B cell (primary cell): ENCODE data around the gene ADD3. TPM values are rescaled to one million over a fixed set of nuclear protein-coding genes. Genes with fewer than 3 reads are reported as not detected.

ENCODE experiments used
- ATAC-seq: fragments of 200-7000 bp; cut with Tn5 transposase; one replicate; pipeline ENCODE4 v1.10.0; 2021; ENCODE audit warnings: low read depth, mild to moderate bottlenecking, moderate number of reproducible peaks, moderate library complexity
- CTCF ChIA-PET: fragments of 350-600 bp; sonication (Branson Sonifier 250); formaldehyde crosslinking; loops from one replicate; lab custom pipeline; 2021; ENCODE audit warnings: antibody characterized with exemption, inconsistent platforms; lab: Charles Lee
- POLR2A ChIA-PET: fragments of 350-600 bp; sonication (Branson Sonifier 250); formaldehyde crosslinking; loops from one replicate; lab custom pipeline; 2021; ENCODE audit warnings: antibody characterized with exemption; lab: Charles Lee
- DNase-seq: peaks from one replicate; pipeline ENCODE4 v3.0.0; 2013
- H2AFZ ChIP-seq: 2 replicates; pipeline ENCODE4 v1.6.1; 2012; ENCODE audit warnings: mild to moderate bottlenecking, low read depth, low read length; ENCODE audit not compliant: insufficient read depth, poor library complexity, severe bottlenecking
- H3K27ac ChIP-seq, 2 donors: 1 replicate in 1 of 2; 2 replicates in 1 of 2; pipeline ENCODE4 v1.5.1; 2012 to 2013; ENCODE audit warnings: low read length in 2 of 2, mild to moderate bottlenecking in 2 of 2, moderate library complexity in 1 of 2
- H3K27me3 ChIP-seq, 4 experiments: fragments of 200-600 bp in 1 of 4; sonication (generic) in 1 of 4; replicated peaks in 1 of 4; 1 replicate in 2 of 4; 2 replicates in 2 of 4; pipeline versions ENCODE4 v1.6.1 to v1.7.0; 2013 to 2016; ENCODE audit warnings: low read length in 3 of 4, mild to moderate bottlenecking in 2 of 4, mixed read lengths in 1 of 4, moderate library complexity in 1 of 4; ENCODE audit not compliant: insufficient read depth in 4 of 4, control insufficient read depth in 3 of 4; ENCODE audit errors: control extremely low read depth in 1 of 4
- H3K36me3 ChIP-seq, 2 experiments: replicated peaks in 1 of 2; 1 replicate in 1 of 2; 2 replicates in 1 of 2; pipeline versions ENCODE4 v1.6.1 to v1.7.1; 2013; ENCODE audit warnings: low read length in 1 of 2; ENCODE audit not compliant: insufficient read depth in 2 of 2, control insufficient read depth in 1 of 2; ENCODE audit errors: control extremely low read depth in 1 of 2, extremely low read depth in 1 of 2
- H3K4me1 ChIP-seq, 2 donors: fragments of 200-600 bp in 1 of 2; sonication (generic) in 1 of 2; 1 replicate in 1 of 2; 2 replicates in 1 of 2; pipeline versions ENCODE4 v1.5.1 to v1.6.1; 2013 to 2017; ENCODE audit warnings: low read length in 2 of 2; ENCODE audit not compliant: control insufficient read depth in 2 of 2, insufficient read depth in 2 of 2
- H3K4me2 ChIP-seq: replicated peaks from 2 replicates; pipeline ENCODE3; 2012; ENCODE audit warnings: mild to moderate bottlenecking, low read depth, low read length; ENCODE audit not compliant: poor library complexity, severe bottlenecking
- H3K4me3 ChIP-seq, 5 experiments: fragments of 200-600 bp in 1 of 5; sonication (generic) in 1 of 5; 1 replicate in 3 of 5; 2 replicates in 2 of 5; pipeline versions ENCODE4 v1.5.1 to v1.7.0; 2011 to 2016; ENCODE audit warnings: low read length in 4 of 5, mild to moderate bottlenecking in 4 of 5, low read depth in 2 of 5, control low read depth in 1 of 5, moderate library complexity in 1 of 5; ENCODE audit not compliant: insufficient read depth in 1 of 5; ENCODE audit errors: control extremely low read depth in 1 of 5, extremely low read depth in 1 of 5
- H3K79me2 ChIP-seq: fragments of 200-600 bp; sonication (generic); one replicate; pipeline ENCODE4 v1.6.0; 2016; ENCODE audit warnings: low read length; ENCODE audit not compliant: control insufficient read depth, insufficient read depth
- H3K9ac ChIP-seq: fragments of 200-600 bp; sonication (generic); 2 replicates; pipeline ENCODE4 v1.6.1; 2017; ENCODE audit warnings: mild to moderate bottlenecking, low read length, moderate library complexity
- H3K9me3 ChIP-seq, 3 donors: one replicate each; pipeline versions ENCODE4 v1.6.1 to v1.7.1; 2013; ENCODE audit warnings: low read length in 2 of 3; ENCODE audit not compliant: control insufficient read depth in 2 of 3, insufficient read depth in 1 of 3; ENCODE audit errors: control extremely low read depth in 1 of 3
- H4K20me1 ChIP-seq: 2 replicates; pipeline ENCODE4 v1.6.0; 2012; ENCODE audit warnings: mild to moderate bottlenecking, low read length; ENCODE audit not compliant: insufficient read depth, control insufficient read depth, poor library complexity, severe bottlenecking
- H3K27ac Mint-ChIP-seq: one replicate; pipeline ENCODE4 v1.8.0; 2021; ENCODE audit warnings: mixed read lengths
- H3K27me3 Mint-ChIP-seq: one replicate; pipeline ENCODE4 v1.8.0; 2021; ENCODE audit warnings: mixed read lengths
- H3K4me1 Mint-ChIP-seq: one replicate; pipeline ENCODE4 v1.8.0; 2021; ENCODE audit warnings: mixed read lengths
- H3K4me3 Mint-ChIP-seq: one replicate; pipeline ENCODE4 v1.8.0; 2021; ENCODE audit warnings: mixed read lengths
- H3K9me3 Mint-ChIP-seq: one replicate; pipeline ENCODE4 v1.8.0; 2022; ENCODE audit warnings: mixed read lengths; ENCODE audit not compliant: insufficient read depth
- EZH2 ChIP-seq: IDR thresholded peaks from 2 replicates; pipeline ENCODE4 v1.6.1; 2012; ENCODE audit warnings: borderline replicate concordance, low read depth, mild to moderate bottlenecking, moderate library complexity, low read length; ENCODE audit not compliant: insufficient read depth, poor library complexity, severe bottlenecking
- WGBS: methylation state at CpG from one replicate; pipeline ENCODE4 v1.1.5; 2013; ENCODE audit warnings: missing lambda C conversion rate; ENCODE audit not compliant: insufficient coverage; 5-methylcytosine and 5-hydroxymethylcytosine counted together
- intact Hi-C: fragments of 100-400 bp; cut with micrococcal nuclease; formaldehyde crosslinking; loops from one replicate; pipeline ENCODE4 v1.10.0; 2022
- polyA plus RNA-seq: library from polyadenylated mRNA; depleted of rRNA; stranded (reverse); fragments of >200 nt; gene quantifications from 2 replicates; pipeline ENCODE4 v1.2.3, GENCODE V29; 2012
- total RNA-seq, 2 donors: library from RNA; stranded (reverse); fragments of 120-200 nt in 1 of 2; gene quantifications; 1 replicate in 1 of 2; 2 replicates in 1 of 2; pipeline versions ENCODE4 v1.2.3 to v1.2.4, GENCODE V29; 2013 to 2022
- TF ChIP-seq, protein P1 (sequence below): fragments of 200-600 bp; IDR thresholded peaks from one replicate; pipeline ENCODE4 v1.8.0; 2022; ENCODE audit warnings: antibody characterized with exemption, mild to moderate bottlenecking

The ADD3 gene
- total and polyA plus RNA-seq, 2 donors (not counting 1 experiment from before 2014, with no cell fraction given) = 156 to 185 TPM

DNA sequence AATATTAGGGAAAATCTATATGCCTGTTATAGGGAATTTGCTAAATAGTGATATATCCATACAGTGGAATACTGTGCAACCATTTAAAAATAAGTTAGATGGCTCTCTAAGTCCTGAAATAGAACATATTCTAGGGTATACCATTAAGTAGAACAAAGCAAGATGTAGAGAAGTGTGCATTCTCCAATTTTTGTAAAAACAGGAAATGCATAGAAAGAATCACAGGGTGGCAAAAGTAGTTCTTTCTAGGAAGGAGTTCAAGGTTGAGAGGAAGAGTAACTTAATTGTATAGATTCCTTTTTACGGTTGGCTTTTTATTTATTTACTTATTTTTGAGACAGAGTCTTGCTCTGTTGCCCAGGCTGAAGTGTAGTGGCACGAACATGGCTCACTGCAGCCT, 43.7 kb downstream of the ADD3 start:
- no peaks in the 10 kb centered on the region for H3K27me3 ChIP-seq
- CTCF ChIA-PET = interaction anchor here (1.1 kb wide), 1 partner anchor 49 kb away, joined by 3 read pairs; no protein-coding TSS in a partner anchor
- peaks cover 5% of the 10 kb centered on the region for H3K9me3 Mint-ChIP-seq
- DNase-seq (no peak), ATAC-seq (no peak)
- H3K79me2 ChIP-seq = peaks cover 76% of the 10 kb centered on the region
- WGBS = 90% methylated on average over 2 of the region's 2 CpGs
- TF ChIP-seq, protein P1, sequence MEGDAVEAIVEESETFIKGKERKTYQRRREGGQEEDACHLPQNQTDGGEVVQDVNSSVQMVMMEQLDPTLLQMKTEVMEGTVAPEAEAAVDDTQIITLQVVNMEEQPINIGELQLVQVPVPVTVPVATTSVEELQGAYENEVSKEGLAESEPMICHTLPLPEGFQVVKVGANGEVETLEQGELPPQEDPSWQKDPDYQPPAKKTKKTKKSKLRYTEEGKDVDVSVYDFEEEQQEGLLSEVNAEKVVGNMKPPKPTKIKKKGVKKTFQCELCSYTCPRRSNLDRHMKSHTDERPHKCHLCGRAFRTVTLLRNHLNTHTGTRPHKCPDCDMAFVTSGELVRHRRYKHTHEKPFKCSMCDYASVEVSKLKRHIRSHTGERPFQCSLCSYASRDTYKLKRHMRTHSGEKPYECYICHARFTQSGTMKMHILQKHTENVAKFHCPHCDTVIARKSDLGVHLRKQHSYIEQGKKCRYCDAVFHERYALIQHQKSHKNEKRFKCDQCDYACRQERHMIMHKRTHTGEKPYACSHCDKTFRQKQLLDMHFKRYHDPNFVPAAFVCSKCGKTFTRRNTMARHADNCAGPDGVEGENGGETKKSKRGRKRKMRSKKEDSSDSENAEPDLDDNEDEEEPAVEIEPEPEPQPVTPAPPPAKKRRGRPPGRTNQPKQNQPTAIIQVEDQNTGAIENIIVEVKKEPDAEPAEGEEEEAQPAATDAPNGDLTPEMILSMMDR = no peak
- no peak for TF ChIP-seq EZH2
- POLR2A ChIA-PET = no interaction called here
- H3K9ac ChIP-seq = no peak overlapping the region
- no peak overlapping the region for H3K4me3 ChIP-seq
- H4K20me1 ChIP-seq = no peaks in the 10 kb centered on the region
- no peak overlapping the region for H3K27ac Mint-ChIP-seq
- peaks cover 0 to 5% of the 10 kb centered on the region in 2 experiments for H3K36me3 ChIP-seq
- peaks cover 49% of the 10 kb centered on the region for H3K4me1 Mint-ChIP-seq
- H3K4me3 Mint-ChIP-seq = no peak overlapping the region
- H3K4me2 ChIP-seq = no peak overlapping the region
- H2AFZ ChIP-seq = no peak overlapping the region
- H3K27me3 Mint-ChIP-seq = no peaks in the 10 kb centered on the region
- peaks cover 10 to 19% of the 10 kb centered on the region in 2 donors for H3K4me1 ChIP-seq
- peaks cover 2 to 18% (median 14%) of the 10 kb centered on the region in 3 donors for H3K9me3 ChIP-seq
- intact Hi-C loops = no loop called here
- no peak overlapping the region for H3K27ac ChIP-seq

DNA sequence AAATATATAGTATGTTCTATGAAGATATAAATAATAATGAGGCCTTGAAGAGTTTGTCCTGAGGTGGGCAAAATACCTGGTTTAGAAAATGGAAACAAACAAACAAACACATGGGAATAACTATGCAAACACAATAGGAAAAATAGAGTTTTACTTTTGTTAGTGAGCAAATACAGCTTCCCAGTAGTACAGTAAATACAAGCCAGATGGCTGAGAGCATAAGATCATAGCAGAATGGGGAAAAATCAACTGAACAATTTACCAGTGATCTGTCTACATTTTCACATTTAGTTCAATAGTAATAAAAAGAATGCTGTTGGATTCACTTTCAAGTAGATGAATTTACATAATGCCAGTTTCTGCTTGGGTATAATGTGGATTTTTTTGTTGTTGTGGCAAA, 45.1 kb downstream of the ADD3 start:
- POLR2A ChIA-PET = no interaction called here
- intact Hi-C loops = no loop called here
- H3K4me1 ChIP-seq = peaks cover 17 to 32% of the 10 kb centered on the region in 2 donors

More for the DNA sequence above, 45.1 kb downstream of the ADD3 start:
- Histone ChIP-seq H3K4me2 (no peak overlapping the region), H3K27me3 (no peaks in the 10 kb centered on the region), H3K79me2 (peaks cover 76% of the 10 kb centered on the region), H3K27ac (no peak overlapping the region), H4K20me1 (no peaks in the 10 kb centered on the region), H2AFZ (no peak overlapping the region), H3K4me3 (no peak overlapping the region), H3K9me3 (peaks cover 0 to 13% (median 11%) of the 10 kb centered on the region in 3 donors), H3K36me3 (peaks cover 0 to 5% of the 10 kb centered on the region in 2 experiments), H3K9ac (no peak overlapping the region)
- CTCF ChIA-PET = interaction anchor here (1.1 to 1.3 kb wide), 2 partner anchors 26 to 47 kb away, joined by 3 read pairs; no protein-coding TSS in a partner anchor
- TF ChIP-seq, protein P1 = no peak
- no peak for TF ChIP-seq EZH2
- Mint-ChIP-seq H3K4me3 (no peak overlapping the region), H3K4me1 (peaks cover 60% of the 10 kb centered on the region), H3K27ac (peak overlapping the region; percentile 39), H3K9me3 (peaks cover 5% of the 10 kb centered on the region), H3K27me3 (no peaks in the 10 kb centered on the region)
- ATAC-seq = no peak
- no peak for DNase-seq
